Nephron (organoid): ENCODE measurements around the gene ACSM4.
A peak's percentile ranks its signal among the peaks of the same experiment; 100 is the strongest.

Experiments used
- H3K27ac Mint-ChIP-seq, 3 experiments: 2 replicates each; pipeline ENCODE4 v1.8.0; 2020; ENCODE audit warnings: mixed read lengths in 3 of 3, mild to moderate bottlenecking in 2 of 3, moderate library complexity in 1 of 3
- H3K27me3 Mint-ChIP-seq: 2 replicates; pipeline ENCODE4 v1.8.0; 2021; ENCODE audit warnings: low read depth, mild to moderate bottlenecking, moderate library complexity, mixed read lengths
- H3K36me3 Mint-ChIP-seq: 2 replicates; pipeline ENCODE4 v1.8.0; 2020; ENCODE audit warnings: low read depth, mixed read lengths
- H3K4me1 Mint-ChIP-seq: 2 replicates; pipeline ENCODE4 v1.8.0; 2020; ENCODE audit warnings: mixed read lengths
- H3K4me3 Mint-ChIP-seq, 3 experiments: 2 replicates each; pipeline ENCODE4 v1.8.0; 2020; ENCODE audit warnings: mild to moderate bottlenecking in 3 of 3, mixed read lengths in 3 of 3, moderate library complexity in 2 of 3
- H3K9me3 Mint-ChIP-seq: 2 replicates; pipeline ENCODE4 v1.8.0; 2020; ENCODE audit warnings: mixed read lengths
- TF ChIP-seq, protein P1 (sequence below), 3 experiments: fragments of 200-600 bp; sonication (generic); IDR thresholded peaks; one replicate each; pipeline ENCODE4 v1.5.0; 2021; ENCODE audit warnings: antibody characterized with exemption in 3 of 3; ENCODE audit not compliant: unreplicated experiment in 3 of 3

ACSM4 gene

DNA sequence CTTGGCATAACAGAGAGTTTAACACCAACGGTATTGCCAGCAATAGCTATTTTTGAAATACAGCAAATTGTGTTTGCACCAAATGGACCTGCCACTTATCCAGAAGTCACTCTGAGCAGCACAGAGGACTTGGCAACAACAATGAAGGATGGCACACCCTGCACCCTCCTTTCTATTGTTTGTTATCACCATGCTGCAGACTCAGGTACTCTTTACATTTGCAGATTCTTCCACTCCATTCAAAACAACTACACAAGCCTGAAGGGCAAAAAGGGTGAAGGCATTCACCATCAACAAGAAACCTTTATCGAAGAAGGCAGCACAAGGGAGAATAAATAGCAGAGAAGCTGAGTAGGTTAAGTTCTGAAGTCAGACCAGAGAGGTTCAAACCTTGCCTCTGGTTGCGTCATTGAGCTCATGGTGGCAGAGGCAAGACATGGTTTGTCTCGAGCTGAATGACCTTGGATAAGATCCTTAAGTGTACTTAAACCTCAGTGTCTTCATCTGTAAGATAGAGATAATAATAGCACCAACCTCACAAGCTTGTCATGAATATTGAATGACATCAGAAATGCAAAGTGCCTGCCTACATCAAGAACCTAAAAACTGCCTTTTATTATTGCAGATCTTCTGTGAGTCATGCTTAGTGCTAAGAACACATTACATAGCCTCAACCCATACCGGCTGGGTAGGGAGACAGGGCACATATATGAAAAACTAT lies 1.4 kb upstream of the ACSM4 start:
- no peaks in the 10 kb centered on the region for H3K4me1 Mint-ChIP-seq
- H3K36me3 Mint-ChIP-seq = no peaks in the 10 kb centered on the region
- peaks cover 10% of the 10 kb centered on the region for H3K27me3 Mint-ChIP-seq
- no peak overlapping the region for H3K4me3 Mint-ChIP-seq
- TF ChIP-seq, protein P1, sequence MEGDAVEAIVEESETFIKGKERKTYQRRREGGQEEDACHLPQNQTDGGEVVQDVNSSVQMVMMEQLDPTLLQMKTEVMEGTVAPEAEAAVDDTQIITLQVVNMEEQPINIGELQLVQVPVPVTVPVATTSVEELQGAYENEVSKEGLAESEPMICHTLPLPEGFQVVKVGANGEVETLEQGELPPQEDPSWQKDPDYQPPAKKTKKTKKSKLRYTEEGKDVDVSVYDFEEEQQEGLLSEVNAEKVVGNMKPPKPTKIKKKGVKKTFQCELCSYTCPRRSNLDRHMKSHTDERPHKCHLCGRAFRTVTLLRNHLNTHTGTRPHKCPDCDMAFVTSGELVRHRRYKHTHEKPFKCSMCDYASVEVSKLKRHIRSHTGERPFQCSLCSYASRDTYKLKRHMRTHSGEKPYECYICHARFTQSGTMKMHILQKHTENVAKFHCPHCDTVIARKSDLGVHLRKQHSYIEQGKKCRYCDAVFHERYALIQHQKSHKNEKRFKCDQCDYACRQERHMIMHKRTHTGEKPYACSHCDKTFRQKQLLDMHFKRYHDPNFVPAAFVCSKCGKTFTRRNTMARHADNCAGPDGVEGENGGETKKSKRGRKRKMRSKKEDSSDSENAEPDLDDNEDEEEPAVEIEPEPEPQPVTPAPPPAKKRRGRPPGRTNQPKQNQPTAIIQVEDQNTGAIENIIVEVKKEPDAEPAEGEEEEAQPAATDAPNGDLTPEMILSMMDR (IDR thresholded peaks at IDR 0.05; ENCODE audit: unreplicated experiment in 3 of 3) = no peak
- no peaks in the 10 kb centered on the region for H3K9me3 Mint-ChIP-seq
- H3K27ac Mint-ChIP-seq = no peak overlapping the region

DNA sequence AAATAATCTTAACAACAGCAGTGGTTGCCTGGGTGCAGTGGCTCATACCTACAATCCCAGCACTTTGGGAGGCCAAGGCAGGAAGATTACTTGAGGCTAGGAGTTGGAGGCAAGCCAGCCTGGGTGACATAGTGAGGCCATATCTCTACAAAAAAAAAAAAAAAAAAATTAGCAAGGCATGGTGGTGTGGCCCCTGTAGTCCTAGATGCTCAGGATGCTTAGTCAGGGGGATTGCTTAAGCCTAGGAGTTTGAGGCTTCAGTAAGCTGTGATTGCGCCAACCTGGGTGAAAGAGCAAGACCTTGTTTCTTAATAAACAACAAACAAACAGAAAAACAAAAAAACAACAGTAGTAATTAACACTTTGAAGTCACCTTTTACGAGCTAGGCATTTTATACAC lies 642 bp upstream of the ACSM4 start:
- no peaks in the 10 kb centered on the region for H3K9me3 Mint-ChIP-seq
- TF ChIP-seq, protein P1 (IDR thresholded peaks at IDR 0.05; ENCODE audit: unreplicated experiment in 3 of 3) = no peak
- no peaks in the 10 kb centered on the region for H3K4me1 Mint-ChIP-seq
- H3K4me3 Mint-ChIP-seq = no peak overlapping the region
- H3K36me3 Mint-ChIP-seq = no peaks in the 10 kb centered on the region
- H3K27me3 Mint-ChIP-seq = peaks cover 10% of the 10 kb centered on the region
- no peak overlapping the region for H3K27ac Mint-ChIP-seq

DNA sequence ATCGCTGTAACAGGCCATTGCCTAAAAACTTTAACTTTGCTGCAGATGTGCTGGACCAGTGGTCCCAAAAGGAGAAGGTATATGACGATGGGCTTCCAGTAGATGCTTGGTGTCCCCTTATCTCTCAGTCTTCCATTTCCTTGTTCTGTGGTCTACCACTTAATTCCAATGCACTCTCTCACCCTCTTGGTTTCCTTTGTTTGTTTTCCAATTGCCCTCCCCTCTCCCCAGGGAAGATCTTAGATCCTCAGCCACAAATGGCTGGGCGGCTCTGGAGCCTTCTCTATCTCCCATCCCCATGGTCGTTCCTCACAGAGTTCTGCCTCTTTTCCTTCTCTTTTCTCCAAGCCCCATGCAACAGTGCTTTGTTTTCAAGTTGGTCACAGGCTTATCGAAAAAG lies 584 bp downstream of the ACSM4 start:
- no peaks in the 10 kb centered on the region for H3K36me3 Mint-ChIP-seq
- no peak overlapping the region for H3K4me3 Mint-ChIP-seq
- H3K27ac Mint-ChIP-seq = no peak overlapping the region
- TF ChIP-seq, protein P1 (IDR thresholded peaks at IDR 0.05; ENCODE audit: unreplicated experiment in 3 of 3) = no peak
- no peaks in the 10 kb centered on the region for H3K9me3 Mint-ChIP-seq
- H3K4me1 Mint-ChIP-seq = no peaks in the 10 kb centered on the region
- peaks cover 10% of the 10 kb centered on the region for H3K27me3 Mint-ChIP-seq

GRCh38 chr12:7310070-7310469 lies 6.2 kb downstream of the ACSM4 start:
- H3K27ac Mint-ChIP-seq = no peak overlapping the region
- peaks cover 4% of the 10 kb centered on the region for H3K9me3 Mint-ChIP-seq
- TF ChIP-seq, protein P1 (IDR thresholded peaks at IDR 0.05; ENCODE audit: unreplicated experiment in 3 of 3) = no peak
- H3K27me3 Mint-ChIP-seq = peaks cover 5% of the 10 kb centered on the region
- no peaks in the 10 kb centered on the region for H3K4me1 Mint-ChIP-seq
- H3K4me3 Mint-ChIP-seq = no peak overlapping the region
- H3K36me3 Mint-ChIP-seq = no peaks in the 10 kb centered on the region

GRCh38 chr12:7319930-7320329 lies 16.1 kb downstream of the ACSM4 start:
- TF ChIP-seq, protein P1 (IDR thresholded peaks at IDR 0.05; ENCODE audit: unreplicated experiment in 3 of 3) = peak in 1 of 3 experiments; percentile 13
- no peak overlapping the region for H3K27ac Mint-ChIP-seq
- H3K36me3 Mint-ChIP-seq = no peaks in the 10 kb centered on the region
- H3K27me3 Mint-ChIP-seq = no peaks in the 10 kb centered on the region
- no peak overlapping the region for H3K4me3 Mint-ChIP-seq
- no peaks in the 10 kb centered on the region for H3K4me1 Mint-ChIP-seq
- no peaks in the 10 kb centered on the region for H3K9me3 Mint-ChIP-seq

DNA sequence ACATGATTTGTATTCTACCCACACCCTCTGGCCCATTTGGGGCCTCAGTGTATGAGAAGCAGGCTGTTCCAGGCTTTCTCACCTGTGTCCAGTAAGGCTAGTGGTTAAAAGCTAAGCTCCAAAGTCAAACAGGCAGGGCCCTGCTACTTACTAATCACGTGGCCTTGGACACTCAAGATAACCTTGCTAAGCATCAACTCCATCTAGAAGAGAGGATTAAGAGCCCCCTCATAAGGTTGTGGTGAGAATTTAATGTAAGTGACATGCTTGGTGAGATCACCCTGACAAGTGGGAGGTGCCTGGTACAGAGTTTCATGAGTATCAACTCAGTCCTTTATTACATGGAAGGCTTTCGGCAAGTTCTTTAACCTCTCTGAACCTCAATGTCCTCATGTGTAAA lies 17.8 kb downstream of the ACSM4 start:
- TF ChIP-seq, protein P1 (IDR thresholded peaks at IDR 0.05; ENCODE audit: unreplicated experiment in 3 of 3) = no peak
- peaks cover 4% of the 10 kb centered on the region for H3K27me3 Mint-ChIP-seq
- H3K4me1 Mint-ChIP-seq = no peaks in the 10 kb centered on the region
- no peak overlapping the region for H3K4me3 Mint-ChIP-seq
- H3K9me3 Mint-ChIP-seq = no peaks in the 10 kb centered on the region
- no peaks in the 10 kb centered on the region for H3K36me3 Mint-ChIP-seq
- no peak overlapping the region for H3K27ac Mint-ChIP-seq
